H1 (cell line): ENCODE results near the gene BMPR1A. TPM values are rescaled to one million over a fixed set of nuclear protein-coding genes. Genes with fewer than 3 reads are reported as not detected.

Source experiments
- TAF1 ChIP-seq: IDR thresholded peaks from 2 replicates; pipeline ENCODE4 v1.6.1; 2011; ENCODE audit warnings: mild to moderate bottlenecking, low read depth, low read length
- polyA plus RNA-seq, 7 experiments: library from polyadenylated mRNA; depleted of rRNA in 3 of 7; stranded (reverse) in 5 of 7; unstranded in 2 of 7; fragments of >200 nt in 5 of 7; fragments of 200-250 nt in 2 of 7; gene quantifications; 1 replicate in 5 of 7; 2 replicates in 1 of 7; 4 replicates in 1 of 7; pipeline versions ENCODE4 v1.2.1 to v1.2.3, GENCODE V29; 2011 to 2013; ENCODE audit warnings: missing spikeins in 2 of 7, mixed read lengths in 2 of 7
- total RNA-seq: library from RNA; stranded (reverse); fragmentation: NEBNext Ultra II Directional; extraction: Animal tissue kit (Norgen Biotek cat#: 25700); gene quantifications from 2 replicates; pipeline ENCODE4 v1.2.1, GENCODE V29; 2021
- TF ChIP-seq, protein P1 (sequence below), 3 experiments: IDR thresholded peaks; 1 replicate in 2 of 3; 2 replicates in 1 of 3; pipeline versions ENCODE4 v1.5.1 to v1.6.1; 2011; ENCODE audit warnings: low read length in 3 of 3, mild to moderate bottlenecking in 3 of 3, inconsistent platforms in 2 of 3, low read depth in 1 of 3, moderate library complexity in 1 of 3; ENCODE audit not compliant: insufficient read depth in 1 of 3; ENCODE audit errors: control extremely low read depth in 1 of 3

BMPR1A gene
- total and polyA plus RNA-seq, 2 of the 8 experiments (the other 6 are each of a cell fraction or from before 2014, with no cell fraction given) = 34.4 to 129 TPM

DNA sequence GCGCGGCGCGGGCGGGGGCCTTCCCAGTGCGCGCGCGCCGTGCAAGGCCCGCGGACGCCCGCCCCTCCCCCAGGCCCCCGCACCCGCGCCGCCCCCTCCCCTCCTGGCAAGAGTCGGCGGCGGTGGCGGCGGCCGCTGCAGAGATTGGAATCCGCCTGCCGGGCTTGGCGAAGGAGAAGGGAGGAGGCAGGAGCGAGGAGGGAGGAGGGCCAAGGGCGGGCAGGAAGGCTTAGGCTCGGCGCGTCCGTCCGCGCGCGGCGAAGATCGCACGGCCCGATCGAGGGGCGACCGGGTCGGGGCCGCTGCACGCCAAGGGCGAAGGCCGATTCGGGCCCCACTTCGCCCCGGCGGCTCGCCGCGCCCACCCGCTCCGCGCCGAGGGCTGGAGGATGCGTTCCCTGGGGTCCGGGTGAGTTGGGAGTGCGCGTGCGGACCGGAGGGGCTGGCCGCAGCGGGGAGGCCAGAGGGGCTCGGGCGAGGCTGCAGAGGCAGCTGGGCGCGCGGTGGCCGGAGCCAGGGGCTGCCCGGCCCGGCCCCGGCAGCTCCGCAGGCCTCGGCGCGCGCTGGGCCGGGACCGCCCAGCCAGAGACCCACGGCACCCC lies at the start of gene BMPR1A (continued):
- 0 out of 2 replicates have a peak, but pooled peaks have one; percentile 10 for TF ChIP-seq TAF1
- TF ChIP-seq, protein P1, sequence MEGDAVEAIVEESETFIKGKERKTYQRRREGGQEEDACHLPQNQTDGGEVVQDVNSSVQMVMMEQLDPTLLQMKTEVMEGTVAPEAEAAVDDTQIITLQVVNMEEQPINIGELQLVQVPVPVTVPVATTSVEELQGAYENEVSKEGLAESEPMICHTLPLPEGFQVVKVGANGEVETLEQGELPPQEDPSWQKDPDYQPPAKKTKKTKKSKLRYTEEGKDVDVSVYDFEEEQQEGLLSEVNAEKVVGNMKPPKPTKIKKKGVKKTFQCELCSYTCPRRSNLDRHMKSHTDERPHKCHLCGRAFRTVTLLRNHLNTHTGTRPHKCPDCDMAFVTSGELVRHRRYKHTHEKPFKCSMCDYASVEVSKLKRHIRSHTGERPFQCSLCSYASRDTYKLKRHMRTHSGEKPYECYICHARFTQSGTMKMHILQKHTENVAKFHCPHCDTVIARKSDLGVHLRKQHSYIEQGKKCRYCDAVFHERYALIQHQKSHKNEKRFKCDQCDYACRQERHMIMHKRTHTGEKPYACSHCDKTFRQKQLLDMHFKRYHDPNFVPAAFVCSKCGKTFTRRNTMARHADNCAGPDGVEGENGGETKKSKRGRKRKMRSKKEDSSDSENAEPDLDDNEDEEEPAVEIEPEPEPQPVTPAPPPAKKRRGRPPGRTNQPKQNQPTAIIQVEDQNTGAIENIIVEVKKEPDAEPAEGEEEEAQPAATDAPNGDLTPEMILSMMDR (IDR thresholded peaks at IDR 0.05; ENCODE audit: control extremely low read depth in 1 of 3, insufficient read depth in 1 of 3, low read depth in 1 of 3, low read length in 3 of 3) = no peak
